MCF 10A (cell line): ENCODE data around the gene WNT7A. TPM values are rescaled to one million over a fixed set of nuclear protein-coding genes. Genes with fewer than 3 reads are reported as not detected.
A peak's percentile ranks its signal among the peaks of the same experiment; 100 is the strongest.

ENCODE experiments used
- BruUV-seq: library from RNA; stranded (reverse); fragments of 400-500 nt; replicated peaks from 2 replicates; lab custom pipeline; 2021; lab: Mats Ljungman, UMichigan
- CTCF ChIA-PET: fragments of 300-600 bp; sonication (Branson Sonifier 250); formaldehyde crosslinking; extraction: SDS; loops from one replicate; lab custom pipeline; 2021; ENCODE audit warnings: antibody characterized with exemption, inconsistent platforms; lab: Yijun Ruan, JAX
- POLR2A ChIA-PET: fragments of 300-600, 350-650 bp; sonication (Branson Sonifier 250); formaldehyde crosslinking; extraction: SDS; loops from one replicate; lab custom pipeline; 2020; ENCODE audit warnings: antibody characterized with exemption, inconsistent platforms; lab: Yijun Ruan, JAX
- DNase-seq: peaks from one replicate; pipeline ENCODE4 v3.0.0-alpha.2; 2018; ENCODE audit not compliant: unreplicated experiment
- H3K27ac Mint-ChIP-seq: one replicate; pipeline ENCODE4 v1.8.0; 2022; ENCODE audit warnings: mild to moderate bottlenecking, low read depth, mixed read lengths; ENCODE audit not compliant: unreplicated experiment
- H3K27me3 Mint-ChIP-seq: one replicate; pipeline ENCODE4 v1.8.0; 2022; ENCODE audit warnings: mixed read lengths; ENCODE audit not compliant: insufficient read depth, unreplicated experiment
- H3K36me3 Mint-ChIP-seq: one replicate; pipeline ENCODE4 v1.8.0; 2022; ENCODE audit warnings: mild to moderate bottlenecking, moderate library complexity, mixed read lengths; ENCODE audit not compliant: insufficient read depth, unreplicated experiment
- H3K4me1 Mint-ChIP-seq: one replicate; pipeline ENCODE4 v1.8.0; 2022; ENCODE audit warnings: mixed read lengths; ENCODE audit not compliant: insufficient read depth, unreplicated experiment
- H3K4me3 Mint-ChIP-seq: one replicate; pipeline ENCODE4 v1.8.0; 2022; ENCODE audit warnings: mild to moderate bottlenecking, moderate library complexity, mixed read lengths; ENCODE audit not compliant: unreplicated experiment
- H3K9me3 Mint-ChIP-seq: one replicate; pipeline ENCODE4 v1.8.0; 2022; ENCODE audit warnings: mixed read lengths; ENCODE audit not compliant: unreplicated experiment
- CTCF ChIP-seq: fragments of 200-600 bp; IDR thresholded peaks from one replicate; pipeline ENCODE4 v1.8.0; 2022; ENCODE audit warnings: antibody characterized with exemption, mild to moderate bottlenecking; ENCODE audit not compliant: unreplicated experiment
- intact Hi-C: fragments of 100-400 bp; cut with micrococcal nuclease; formaldehyde crosslinking; loops from 2 replicates; pipeline ENCODE4 v1.14.1; 2022
- total RNA-seq: library from RNA; stranded (reverse); gene quantifications from 2 replicates; pipeline ENCODE4 v1.2.3, GENCODE V29; 2022

WNT7A gene
- total RNA-seq, 1 experiment from 2014 or later = 0.47 TPM

GRCh38 chr3:13826672-13827071 lies 53.2 kb downstream of the WNT7A start:
- Mint-ChIP-seq H3K27me3 (no peaks in the 10 kb centered on the region), H3K36me3 (no peaks in the 10 kb centered on the region), H3K9me3 (peaks cover 7% of the 10 kb centered on the region), H3K4me1 (peaks cover 38% of the 10 kb centered on the region), H3K4me3 (no peak overlapping the region), H3K27ac (no peak overlapping the region)
- ChIA-PET CTCF (interaction anchor here (0.7 to 4.2 kb wide), 4 partner anchors 8 to 169 kb away, joined by 3 to 22 read pairs (median 12); partner anchors contain the start of gene WNT7A), POLR2A (no interaction called here)
- BruUV-seq = no TSS peak
- DNase-seq = no peak
- TF ChIP-seq CTCF = no peak
- intact Hi-C loops = no loop called here

DNA sequence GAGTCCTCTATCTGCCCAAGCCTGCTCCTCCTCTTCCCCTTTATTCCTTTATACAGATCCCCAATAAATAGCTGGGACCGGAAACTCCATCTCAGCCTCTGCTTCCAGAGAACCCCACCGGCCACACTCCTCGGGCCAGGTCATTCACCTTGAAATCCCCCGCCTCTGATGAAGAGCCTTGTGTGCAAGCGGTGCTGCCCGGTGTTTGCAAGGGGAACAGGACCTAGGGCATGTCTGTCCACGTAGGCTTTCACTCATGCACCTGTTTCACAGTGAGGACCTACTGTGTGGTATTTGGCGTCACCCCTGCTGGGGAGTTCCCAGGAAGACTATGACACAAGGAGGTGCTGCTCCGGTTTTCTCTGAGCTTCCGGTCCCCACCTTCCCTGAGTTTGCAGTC lies 54.0 kb downstream of the WNT7A start:
- Mint-ChIP-seq H3K4me3 (no peak overlapping the region), H3K27me3 (no peaks in the 10 kb centered on the region), H3K4me1 (peaks cover 38% of the 10 kb centered on the region), H3K36me3 (no peaks in the 10 kb centered on the region), H3K27ac (no peak overlapping the region), H3K9me3 (peaks cover 7% of the 10 kb centered on the region)
- no peak for TF ChIP-seq CTCF
- no TSS peak for BruUV-seq
- CTCF ChIA-PET = interaction anchor here (0.7 to 4.2 kb wide), 6 partner anchors 9 to 168 kb away, joined by 3 to 22 read pairs (median 6); partner anchors contain the start of gene WNT7A
- no peak for DNase-seq
- intact Hi-C loops = no loop called here
- POLR2A ChIA-PET = interaction anchor here (2.0 kb wide), 1 partner anchor 24 kb away, joined by 9 read pairs; no protein-coding TSS in a partner anchor

DNA sequence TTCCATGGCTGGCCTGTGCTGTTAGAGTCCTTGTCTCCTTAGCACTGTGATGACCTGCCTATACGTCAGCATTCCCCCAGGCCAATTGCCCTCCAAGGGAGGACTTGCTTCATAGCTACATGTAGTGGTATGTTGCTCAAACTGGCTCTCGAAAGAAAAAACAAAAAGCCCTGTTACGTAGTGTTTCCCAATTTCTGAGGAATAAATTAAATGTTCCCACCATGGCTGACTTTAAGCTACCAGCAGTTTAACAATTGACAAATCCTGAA lies 54.6 kb downstream of the WNT7A start:
- H3K27ac Mint-ChIP-seq = peak overlapping the region; percentile 40
- ChIA-PET CTCF (interaction anchor here (0.9 to 4.2 kb wide), 4 partner anchors 13 to 167 kb away, joined by 3 to 22 read pairs (median 12); partner anchors contain the start of gene WNT7A), POLR2A (interaction anchor here (0.6 to 2.0 kb wide), 2 partner anchors 23 to 25 kb away, joined by 3 to 9 read pairs; no protein-coding TSS in a partner anchor)
- peaks cover 38% of the 10 kb centered on the region for H3K4me1 Mint-ChIP-seq
- no peak overlapping the region for H3K4me3 Mint-ChIP-seq
- intact Hi-C loops = no loop called here
- H3K9me3 Mint-ChIP-seq = peaks cover 7% of the 10 kb centered on the region
- H3K27me3 Mint-ChIP-seq = no peaks in the 10 kb centered on the region
- BruUV-seq = no TSS peak
- TF ChIP-seq CTCF = no peak
- no peaks in the 10 kb centered on the region for H3K36me3 Mint-ChIP-seq
- DNase-seq = peak; percentile 61

DNA sequence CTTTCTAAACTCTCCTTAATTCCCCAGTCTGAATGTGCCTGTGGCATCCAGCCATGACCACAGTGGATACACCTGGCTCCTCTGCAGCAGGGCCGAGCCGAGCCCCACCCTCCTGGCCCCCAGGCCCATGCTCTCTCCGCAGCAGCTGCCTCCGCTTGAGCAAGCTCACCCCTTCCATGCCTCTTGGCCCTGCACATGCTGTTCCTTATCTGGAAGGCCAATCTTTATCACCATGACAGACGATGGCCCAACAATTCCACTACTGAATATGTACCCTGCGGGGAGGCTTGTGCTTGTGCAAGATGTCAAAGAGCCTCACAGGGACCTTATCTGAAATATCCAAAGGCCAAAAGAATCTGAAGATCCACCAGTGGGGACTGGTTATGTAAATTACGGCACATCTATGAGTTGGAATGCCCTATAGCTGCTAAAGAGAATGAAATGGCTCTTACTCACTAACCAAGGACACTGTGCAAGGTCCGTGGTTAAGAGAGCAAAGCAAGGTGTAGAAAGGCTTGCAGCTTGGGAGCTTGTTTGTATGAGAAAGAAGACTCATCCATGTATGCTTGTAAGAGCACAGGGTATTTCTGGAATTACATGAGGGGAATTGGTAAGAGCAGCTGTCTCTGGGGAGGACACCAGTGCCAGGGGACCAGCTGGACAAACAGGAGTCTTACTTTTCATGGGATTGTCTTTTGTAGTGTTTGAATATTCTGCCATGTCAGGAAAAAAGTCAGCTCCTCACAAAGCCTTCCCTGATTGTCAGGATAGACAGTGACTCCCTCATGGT lies 55.2 kb downstream of the WNT7A start:
- Mint-ChIP-seq H3K27ac (peak overlapping the region; percentile 40), H3K4me3 (no peak overlapping the region), H3K9me3 (peaks cover 7% of the 10 kb centered on the region), H3K4me1 (peaks cover 38% of the 10 kb centered on the region), H3K27me3 (no peaks in the 10 kb centered on the region), H3K36me3 (no peaks in the 10 kb centered on the region)
- TF ChIP-seq CTCF = no peak
- intact Hi-C loops = no loop called here
- CTCF ChIA-PET = interaction anchor here (0.9 to 4.2 kb wide), 3 partner anchors 13 to 167 kb away, joined by 3 to 22 read pairs (median 16); partner anchors contain the start of gene WNT7A
- peak; percentile 13 for DNase-seq
- POLR2A ChIA-PET = interaction anchor here (0.6 to 2.0 kb wide), 2 partner anchors 23 to 25 kb away, joined by 3 to 9 read pairs; no protein-coding TSS in a partner anchor
- no TSS peak for BruUV-seq
